SH-SY5Y (cell line): Measurements from ENCODE around the gene CTDP1.

Source experiments
- GATA2 ChIP-seq: IDR thresholded peaks from 2 replicates; pipeline ENCODE4 v1.6.1; 2011; ENCODE audit warnings: mild to moderate bottlenecking, low read depth, low read length
- GATA3 ChIP-seq: IDR thresholded peaks from 2 replicates; pipeline ENCODE4 v1.6.1; 2011; ENCODE audit warnings: low read depth, mild to moderate bottlenecking, low read length, moderate library complexity

GRCh38 chr18:79786304-79786703 is 106.7 kb downstream of the CTDP1 start:
- TF ChIP-seq GATA2 (no peak), GATA3 (no peak)
